GM18499 (cell line): ENCODE data around the gene ANKRD49.
A peak's percentile ranks its signal among the peaks of the same experiment; 100 is the strongest.

Source experiments
- ATAC-seq: cut with Tn5 transposase; IDR thresholded peaks from one replicate; pipeline ENCODE4 v1.9.1; 2021; ENCODE audit warnings: moderate number of reproducible peaks; ENCODE audit not compliant: insufficient read depth, unreplicated experiment

ANKRD49 gene, protein sequence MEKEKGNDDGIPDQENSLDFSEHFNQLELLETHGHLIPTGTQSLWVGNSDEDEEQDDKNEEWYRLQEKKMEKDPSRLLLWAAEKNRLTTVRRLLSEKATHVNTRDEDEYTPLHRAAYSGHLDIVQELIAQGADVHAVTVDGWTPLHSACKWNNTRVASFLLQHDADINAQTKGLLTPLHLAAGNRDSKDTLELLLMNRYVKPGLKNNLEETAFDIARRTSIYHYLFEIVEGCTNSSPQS

DNA sequence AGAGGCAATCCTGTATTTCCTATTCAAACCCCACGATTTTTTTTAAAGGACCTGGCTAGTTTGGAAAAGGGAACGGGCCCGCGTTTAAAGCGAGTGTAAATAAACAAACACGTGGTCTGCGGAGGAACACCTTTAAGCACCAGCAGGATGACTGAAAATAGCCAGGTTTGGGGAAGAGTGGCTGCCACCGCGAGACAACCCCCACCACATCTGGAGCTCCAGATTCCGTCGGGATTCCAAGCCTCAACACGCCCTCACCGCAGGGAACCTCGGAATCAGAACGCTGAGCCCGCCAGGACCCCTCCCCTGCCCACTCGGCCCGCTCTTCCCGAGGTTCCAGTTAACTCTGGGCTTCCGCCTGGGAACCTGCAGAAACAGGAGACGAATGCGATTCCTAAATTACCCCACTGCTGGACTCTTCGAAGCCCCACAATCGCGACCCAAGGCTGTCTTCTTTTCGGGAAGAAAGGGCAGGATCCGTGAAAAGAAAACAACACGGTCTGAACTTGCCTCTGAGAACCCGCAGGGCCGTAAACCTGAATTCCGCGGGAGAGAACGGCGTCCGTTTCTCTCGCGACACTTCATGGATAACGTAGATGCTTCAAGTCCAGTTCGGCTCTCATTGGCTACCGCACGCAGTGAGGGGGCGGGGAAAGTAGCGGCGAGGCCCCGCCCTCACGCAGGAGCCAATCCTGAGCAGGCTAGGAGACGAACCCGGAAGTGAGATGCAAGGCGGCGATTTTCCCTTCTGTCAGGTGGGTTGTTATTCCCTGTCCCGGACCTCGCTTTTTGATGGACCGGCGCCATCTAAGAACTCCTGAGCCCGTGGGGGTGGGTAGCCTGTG lies at the start of gene ANKRD49, which contains the start of gene MRE11:
Gene ANKRD49, plus strand, starts transcription at position 704 of the 845 bp plus-strand sequence. CDS start 2,710 bp downstream, outside the sequence.
Gene MRE11, minus strand, starts transcription at position 564 of the 845 bp plus-strand sequence. CDS start 1,043 bp downstream, outside the sequence.
- peak; percentile 99 for ATAC-seq

DNA sequence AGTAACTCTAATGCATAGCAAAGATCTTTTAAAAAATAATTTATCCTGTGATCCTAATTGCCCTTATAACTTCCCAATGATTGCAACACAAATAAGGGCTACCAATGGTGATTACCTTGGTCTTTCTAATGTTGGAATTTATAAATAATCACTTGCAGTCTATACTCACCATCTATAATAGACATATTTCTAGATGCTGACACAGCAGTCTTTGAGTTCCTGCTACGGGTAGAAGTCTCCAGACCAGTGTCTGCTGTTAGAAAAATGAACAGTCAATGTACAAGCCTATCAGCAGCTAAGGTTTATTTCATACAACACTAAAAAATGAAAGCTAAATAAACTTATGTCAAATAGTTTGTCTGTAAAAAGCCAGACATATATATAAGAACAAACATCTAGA lies 48.1 kb upstream of the ANKRD49 start:
- no peak for ATAC-seq

DNA sequence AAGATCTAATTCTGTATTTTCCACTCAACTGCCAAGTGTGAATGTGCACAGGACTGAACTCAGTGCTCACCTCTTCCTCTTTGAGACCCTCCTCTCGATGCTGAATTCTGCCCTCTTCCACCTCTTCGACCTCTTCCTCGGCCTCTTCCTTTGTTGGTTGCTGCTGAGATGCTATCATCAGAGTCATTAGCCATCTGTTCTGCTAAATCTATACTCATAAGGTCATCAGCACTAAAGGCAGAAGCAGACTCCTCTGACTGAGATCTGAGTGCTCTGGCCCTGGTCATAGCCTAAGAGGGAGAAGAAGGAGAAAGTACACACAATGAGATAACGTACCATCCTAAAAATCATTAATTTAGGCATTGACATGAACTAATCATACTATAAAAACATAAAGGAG lies 46.6 kb upstream of the ANKRD49 start:
- no peak for ATAC-seq

DNA sequence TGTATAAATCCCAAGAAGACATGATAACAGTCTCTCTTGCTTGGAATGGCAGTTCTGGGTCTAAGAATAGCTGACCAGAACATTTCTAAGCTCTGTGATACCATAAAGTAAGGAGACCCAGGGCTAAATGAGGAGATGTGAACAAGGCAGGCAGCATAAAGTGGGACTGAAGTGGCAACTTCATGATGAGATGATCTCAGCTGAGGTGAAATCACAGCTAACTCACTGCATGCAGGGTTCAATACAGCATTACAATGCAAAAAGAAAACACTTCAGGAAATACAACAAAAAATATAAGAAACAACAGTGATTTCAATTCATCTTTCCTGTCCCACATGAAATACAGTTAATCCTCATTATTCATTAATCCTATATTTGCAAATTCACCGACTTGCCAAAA lies 44.8 kb upstream of the ANKRD49 start:
- no peak for ATAC-seq

DNA sequence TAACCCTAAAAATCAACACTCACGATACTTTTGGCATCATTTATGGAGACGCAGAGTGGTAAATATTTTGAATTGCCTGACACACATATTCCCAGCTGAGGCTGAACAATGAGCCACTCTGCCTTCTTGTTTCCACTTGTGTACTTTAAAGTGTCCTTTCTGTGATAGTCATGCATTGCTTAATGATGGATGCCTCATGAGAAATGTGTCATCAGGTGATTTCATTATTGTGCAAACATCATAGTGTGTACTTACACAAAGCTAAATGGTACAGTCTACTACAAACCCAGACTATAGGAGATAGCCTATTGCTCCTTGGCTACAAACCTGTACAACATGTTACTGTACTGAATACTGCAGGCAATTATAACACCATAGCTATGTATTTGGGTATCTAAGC lies 44.3 kb upstream of the ANKRD49 start:
- ATAC-seq: no peak

DNA sequence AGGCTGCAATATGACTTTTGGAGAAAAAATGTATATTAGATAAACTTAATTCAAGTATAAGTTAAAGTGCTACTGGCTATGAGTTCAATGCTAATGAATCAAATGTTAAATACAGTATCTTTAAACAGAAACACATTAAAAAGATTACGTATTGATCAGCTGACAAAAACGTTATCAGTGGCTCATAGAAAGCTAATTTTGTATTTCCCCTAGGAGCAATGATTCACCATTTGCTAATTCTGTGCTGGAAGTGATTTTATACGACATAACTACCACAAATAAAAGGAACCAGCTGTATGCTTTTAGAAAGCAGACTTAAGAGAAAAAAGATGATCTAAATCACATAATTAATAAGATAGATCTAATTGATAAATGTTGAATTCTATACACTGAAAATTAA lies 43.7 kb upstream of the ANKRD49 start:
- ATAC-seq: no peak

DNA sequence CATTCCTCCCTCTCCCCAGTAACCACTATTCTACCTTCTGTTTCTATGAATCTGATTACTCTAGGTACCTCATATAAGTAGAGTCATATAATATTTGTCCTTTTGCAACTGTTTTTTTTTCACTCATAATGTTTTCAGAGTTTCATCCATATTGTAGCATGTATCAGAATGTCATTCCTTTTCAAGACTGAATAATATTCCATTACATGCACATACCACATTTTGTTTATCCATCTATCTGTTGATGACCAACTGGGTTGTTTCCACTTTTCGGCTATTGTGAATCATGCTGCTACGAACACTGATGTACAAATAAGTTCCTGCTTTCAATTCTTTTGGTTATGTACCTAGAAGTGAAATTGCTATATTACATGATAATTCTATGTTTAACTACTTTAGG lies 40.8 kb upstream of the ANKRD49 start:
- no peak for ATAC-seq

DNA sequence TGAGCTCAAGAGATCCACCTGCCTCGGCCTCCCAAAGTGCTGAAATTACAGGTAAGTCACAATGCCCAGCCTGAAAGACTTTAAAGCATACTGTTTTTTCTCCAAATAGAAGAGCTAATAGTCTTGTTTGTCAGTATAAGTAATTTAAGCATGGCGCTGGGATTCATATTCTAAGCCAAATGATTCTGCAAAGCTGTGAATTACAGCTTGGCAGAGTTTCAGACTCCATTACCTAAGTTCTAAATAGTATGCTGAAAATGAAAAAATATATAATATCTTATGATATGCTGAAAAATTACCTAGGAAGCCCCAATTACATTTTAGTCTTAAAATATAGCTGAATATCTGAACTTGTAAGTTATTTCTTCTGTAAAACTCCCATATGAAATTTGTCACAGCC lies 39.5 kb upstream of the ANKRD49 start:
- no peak for ATAC-seq

DNA sequence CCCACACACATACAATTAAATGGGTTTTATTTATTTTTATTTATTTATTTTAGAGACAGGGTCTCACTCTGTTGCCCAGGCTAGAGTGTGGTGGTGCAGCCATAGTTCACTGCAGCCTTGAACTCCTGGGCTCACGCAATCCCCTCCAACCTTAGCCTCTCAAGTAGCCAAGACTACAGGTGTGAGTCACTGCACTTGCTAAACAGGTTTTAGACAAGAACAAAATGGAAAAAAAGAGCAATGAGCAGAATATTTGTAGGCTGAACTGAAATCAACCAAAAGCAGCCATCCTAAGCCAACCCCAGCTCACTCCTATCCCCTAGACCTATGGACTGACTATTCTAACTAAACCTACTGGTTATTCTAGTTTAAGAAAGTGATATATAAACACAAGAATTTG lies 37.9 kb upstream of the ANKRD49 start:
- no peak for ATAC-seq

DNA sequence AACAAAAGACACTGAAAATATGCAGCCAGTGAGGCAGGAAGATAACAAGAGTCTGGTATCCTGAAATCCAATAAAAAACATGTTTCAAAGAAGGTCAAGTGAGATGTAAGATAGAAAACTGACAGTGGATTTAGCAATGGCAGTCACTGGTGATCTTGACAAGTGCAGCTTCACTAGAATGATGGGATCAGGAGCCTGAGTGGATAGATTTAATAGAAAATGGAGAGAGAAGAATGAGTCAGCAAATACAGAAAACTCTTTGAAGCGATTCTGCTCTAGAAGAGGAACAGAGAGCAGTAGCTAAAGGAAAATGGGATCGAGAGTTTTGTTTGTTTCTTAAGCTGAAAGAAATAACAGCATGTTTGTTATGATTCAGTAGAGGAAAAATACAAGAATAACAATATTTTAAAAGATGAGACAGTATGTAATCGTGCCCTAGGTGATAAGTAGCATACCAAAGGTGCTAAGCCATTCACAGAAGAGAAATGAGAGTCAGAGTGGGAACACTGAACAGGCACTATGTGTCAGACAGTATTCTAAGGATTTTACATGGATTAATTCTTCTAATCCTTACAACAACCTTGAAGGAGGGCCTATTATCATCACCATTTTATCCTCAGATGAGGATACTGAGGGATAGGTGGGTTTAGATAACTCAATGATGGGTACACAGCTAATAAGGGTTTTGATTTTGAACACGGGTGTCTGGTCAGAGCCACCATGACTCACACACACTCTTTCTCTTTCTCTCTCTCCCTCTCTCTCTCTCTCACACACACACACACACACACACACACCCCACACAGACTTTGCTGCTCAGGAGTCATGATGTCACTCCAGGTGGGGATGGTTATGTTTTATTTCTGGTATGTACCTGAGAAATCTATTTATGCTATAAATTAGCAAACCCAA lies 36.4 kb upstream of the ANKRD49 start:
- no peak for ATAC-seq

DNA sequence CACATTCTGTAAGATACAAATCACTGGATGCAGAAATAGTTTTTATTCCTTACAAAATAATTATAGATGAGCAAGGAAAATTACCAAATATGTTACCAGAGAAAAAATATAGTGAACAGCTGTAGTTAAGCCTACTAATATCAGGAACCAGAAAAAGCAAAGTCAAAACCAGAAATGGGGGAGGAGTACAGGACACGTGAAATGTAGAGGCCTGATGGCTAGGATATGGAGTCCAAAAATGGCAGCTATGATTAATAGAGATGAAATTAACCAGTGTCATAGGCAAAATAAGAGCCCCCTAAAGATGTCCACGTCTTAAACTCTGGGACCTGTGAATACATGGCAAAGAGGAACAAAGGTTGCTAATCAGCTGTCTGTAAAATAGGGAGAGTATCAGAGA lies 34.2 kb upstream of the ANKRD49 start:
- no peak for ATAC-seq

DNA sequence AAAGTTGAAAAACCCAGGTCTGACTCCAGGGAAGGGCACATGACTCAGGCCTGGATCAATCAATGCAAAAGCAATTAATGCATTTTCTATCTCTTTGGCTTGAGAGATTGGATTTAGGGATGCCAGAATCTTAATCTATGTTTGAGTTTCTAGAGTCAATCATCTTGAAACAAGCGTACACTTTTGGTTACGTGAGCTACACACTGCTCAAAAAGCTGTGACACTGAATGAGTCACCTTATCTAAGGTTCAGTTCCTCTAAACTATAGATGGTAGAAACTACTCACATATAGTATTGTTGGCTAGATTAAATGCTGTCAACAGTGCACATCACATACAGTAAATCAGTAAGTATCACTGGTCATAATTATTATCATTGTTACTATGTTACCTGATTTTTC lies 24.4 kb upstream of the ANKRD49 start:
- peak; percentile 95 for ATAC-seq

DNA sequence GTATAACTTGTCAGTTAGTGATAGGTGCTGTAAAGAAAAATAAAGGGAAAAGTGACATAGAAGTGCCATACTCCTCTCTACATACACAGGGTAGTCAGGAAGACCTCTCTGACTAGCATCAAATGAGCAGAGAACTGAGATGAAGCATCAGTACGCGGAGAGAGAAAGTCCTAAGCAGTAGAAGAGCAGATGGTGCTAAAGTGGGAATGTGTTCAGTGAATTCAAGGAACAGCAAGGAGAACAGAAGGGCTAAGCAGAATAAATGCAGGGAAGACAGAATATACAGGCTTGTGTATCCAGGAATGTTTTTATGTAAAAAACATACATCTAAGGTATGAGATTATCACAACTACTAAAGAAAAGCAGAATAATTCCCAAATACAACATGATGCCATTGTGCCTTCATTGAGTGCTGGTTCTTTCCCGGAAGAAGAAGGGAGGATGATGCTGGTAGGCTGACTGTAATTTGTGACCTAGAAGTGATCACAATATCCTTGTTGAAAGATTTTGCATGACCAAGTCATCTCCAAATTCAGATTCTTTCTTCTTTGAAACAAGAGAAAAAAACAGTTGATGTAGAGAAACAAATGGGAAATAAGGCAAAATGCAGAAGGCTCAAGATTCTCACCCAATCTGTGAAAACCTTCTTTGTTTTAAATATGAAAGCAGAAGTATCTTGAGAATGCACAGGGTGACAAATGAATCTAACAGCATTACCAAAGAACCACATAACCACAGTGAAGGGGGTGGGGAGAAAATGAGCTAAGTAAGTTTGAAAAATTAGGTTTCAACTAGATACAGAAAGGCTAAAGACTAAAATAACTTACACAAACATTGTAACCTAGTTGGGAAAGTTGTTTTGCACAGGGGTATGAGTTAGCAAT lies 20.6 kb upstream of the ANKRD49 start:
- peak; percentile 62 for ATAC-seq

DNA sequence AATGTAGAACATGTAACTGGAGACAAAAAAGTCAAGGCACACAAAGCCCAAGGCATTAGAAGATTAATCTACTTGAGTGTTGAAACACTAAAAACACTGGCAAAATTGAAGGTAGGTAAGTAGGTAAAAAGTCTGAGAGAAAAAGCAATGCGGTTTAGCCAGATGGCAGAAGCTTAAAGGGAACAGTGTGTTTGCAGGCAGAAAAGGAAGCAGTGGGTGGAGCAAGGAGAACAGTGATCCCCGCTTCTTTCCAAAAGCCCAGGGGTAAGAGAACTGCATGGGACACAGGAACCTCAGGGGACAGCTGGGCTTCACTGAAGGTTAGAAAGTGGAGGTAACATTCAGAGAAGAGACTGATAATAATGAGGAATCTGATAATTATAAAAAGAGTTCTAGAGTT lies 16.2 kb upstream of the ANKRD49 start:
- no peak for ATAC-seq

DNA sequence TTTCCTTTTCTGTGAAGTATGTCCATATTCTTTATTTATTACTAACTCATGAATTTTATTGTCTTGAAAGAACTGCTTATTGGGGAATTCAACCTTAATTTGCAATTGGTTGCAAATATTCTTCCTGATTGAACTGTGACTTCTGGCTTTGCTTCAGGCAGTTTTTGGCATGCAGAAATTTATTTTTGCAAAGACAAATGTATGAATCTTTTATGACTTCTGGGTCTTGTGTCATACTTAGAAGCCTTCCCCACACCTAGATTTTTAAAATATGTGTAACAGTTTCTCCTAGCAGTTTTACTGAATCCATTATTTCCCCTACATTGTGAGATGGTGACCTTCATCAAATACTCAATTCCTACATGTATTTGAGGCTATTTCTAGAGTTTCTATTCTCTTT lies 12.4 kb upstream of the ANKRD49 start:
- ATAC-seq: no peak

DNA sequence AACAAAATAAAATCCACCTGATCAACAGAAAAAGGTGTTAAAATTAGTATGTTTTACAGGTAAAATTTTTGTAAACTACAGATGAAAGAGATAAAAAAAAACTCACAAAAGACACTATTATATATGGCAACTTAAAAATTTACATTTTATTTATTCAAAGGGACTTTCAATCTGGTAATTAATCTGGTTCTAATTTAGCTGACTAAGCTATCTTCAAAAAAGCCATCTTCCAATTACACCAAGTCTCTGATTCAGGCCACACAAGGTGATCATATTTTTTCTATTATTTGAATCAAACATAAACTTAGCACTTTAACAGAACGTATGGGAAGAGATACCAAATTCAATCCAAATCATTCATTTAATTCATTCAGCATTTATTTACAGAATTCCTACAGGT lies 7.7 kb upstream of the ANKRD49 start:
- ATAC-seq: no peak

DNA sequence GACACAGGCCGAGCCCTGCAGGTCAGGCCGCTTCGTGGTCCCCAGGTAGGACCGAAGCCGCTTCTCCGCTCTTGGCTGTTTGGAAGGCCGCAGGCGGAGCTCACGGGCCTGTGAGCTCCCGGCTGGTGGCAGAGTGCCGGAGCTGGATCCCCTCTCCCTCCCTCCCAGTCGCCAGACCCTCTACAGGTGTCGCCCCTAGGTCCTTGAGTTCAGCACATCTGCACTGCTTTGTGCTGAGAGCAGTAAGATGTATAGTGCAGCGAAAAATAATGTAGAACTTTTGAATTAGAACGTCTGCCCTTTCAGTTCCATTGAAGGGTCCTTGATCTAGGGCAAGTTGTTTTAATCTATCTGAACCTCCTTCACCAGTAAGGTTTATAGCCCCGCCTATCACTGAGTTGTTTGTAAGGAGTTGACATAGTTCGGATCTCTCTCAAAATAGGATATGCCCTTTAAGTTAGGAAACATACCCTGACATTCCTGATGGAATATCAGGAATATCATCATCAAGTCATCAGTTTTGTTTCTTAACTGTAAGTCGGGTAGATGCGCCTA lies 419 bp downstream of the ANKRD49 start:
- peak; percentile 33 for ATAC-seq

DNA sequence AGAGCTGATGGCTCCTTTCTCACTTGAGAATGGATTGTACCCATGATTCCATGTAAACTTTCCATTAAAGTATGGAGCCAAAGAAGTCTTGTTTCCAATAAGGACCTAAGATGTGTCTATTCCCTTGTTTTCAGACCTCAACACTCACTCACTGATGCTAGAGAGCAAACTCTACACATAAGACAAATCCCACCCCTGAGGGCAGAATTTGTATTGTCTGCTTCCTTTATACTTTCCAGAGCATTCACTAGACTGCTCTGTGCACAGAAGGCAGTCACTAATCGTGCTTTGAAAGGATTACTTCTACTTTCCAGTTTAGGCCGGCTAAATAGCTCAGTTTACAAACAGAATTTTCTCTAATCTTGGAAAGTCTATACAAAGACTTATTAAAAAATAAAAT lies 6.4 kb downstream of the ANKRD49 start:
- ATAC-seq: no peak

DNA sequence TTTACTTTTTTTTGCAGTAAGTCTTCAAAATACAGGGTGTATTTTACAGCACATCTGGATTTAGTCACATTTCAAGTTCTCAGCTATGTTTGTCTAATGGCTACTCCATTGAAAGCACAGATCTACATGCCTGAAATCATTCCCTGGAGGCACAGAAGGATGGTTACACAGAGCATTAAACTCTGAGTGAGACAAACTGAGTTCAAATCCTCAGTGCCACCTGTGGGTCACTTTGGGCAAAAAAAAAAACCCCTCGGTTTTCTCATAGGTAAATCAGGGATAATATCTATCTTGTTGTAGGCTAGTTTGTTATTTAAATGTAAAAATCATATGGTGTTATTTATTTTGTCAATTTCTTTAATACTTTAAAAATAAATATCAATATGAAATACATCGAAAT lies 7.7 kb downstream of the ANKRD49 start:
- ATAC-seq: no peak
